ENCODE results near the gene SEMA4B.
A peak's percentile ranks its signal among the peaks of the same experiment; 100 is the strongest.

The SEMA4B gene

GRCh38 chr15:90243943-90244639, 43.0 kb downstream of the SEMA4B start:
- TF ChIP-seq TEAD4 (IDR thresholded peaks at IDR 0.05) (no peak), MAX (IDR thresholded peaks at IDR 0.05) (no peak), EGR1 (IDR thresholded peaks at IDR 0.05) (no peak), NFIC (IDR thresholded peaks at IDR 0.05) (no peak), USF1 (IDR thresholded peaks at IDR 0.05) (no peak), ZBTB7A (IDR thresholded peaks at IDR 0.05; ENCODE audit: low read depth) (no peak), YY1 (IDR thresholded peaks at IDR 0.05; ENCODE audit: low read depth) (no peak), REST (IDR thresholded peaks at IDR 0.05; ENCODE audit: low read depth) (no peak), TAF1 (IDR thresholded peaks at IDR 0.05; ENCODE audit: low read depth) (no peak), TCF12 (IDR thresholded peaks at IDR 0.05; ENCODE audit: low read depth) (no peak), RAD21 (IDR thresholded peaks at IDR 0.05; ENCODE audit: low read depth) (no peak)

GRCh38 chr15:90248789-90249202, 47.7 kb downstream of the SEMA4B start:
- TF ChIP-seq TCF12 (IDR thresholded peaks at IDR 0.05; ENCODE audit: low read depth) (no peak), CREB1 (IDR thresholded peaks at IDR 0.05; ENCODE audit: low read depth) (no peak), EP300 (IDR thresholded peaks at IDR 0.05; ENCODE audit: borderline replicate concordance) (no peak), CEBPB (IDR thresholded peaks at IDR 0.05) (no peak), ZBTB7A (IDR thresholded peaks at IDR 0.05; ENCODE audit: low read depth) (no peak), RAD21 (IDR thresholded peaks at IDR 0.05; ENCODE audit: low read depth) (no peak), TEAD4 (IDR thresholded peaks at IDR 0.05) (no peak), FOXM1 (IDR thresholded peaks at IDR 0.05; ENCODE audit: borderline replicate concordance, low read depth) (no peak), USF1 (IDR thresholded peaks at IDR 0.05) (no peak)

- no peak for TF ChIP-seq REST (IDR thresholded peaks at IDR 0.05; ENCODE audit: low read depth)
- peak; percentile 38; the same call in 1 of the 2 replicates for TF ChIP-seq NFIC (IDR thresholded peaks at IDR 0.05)
- TF ChIP-seq CEBPB (IDR thresholded peaks at IDR 0.05), result no peak
- no peak for TF ChIP-seq FOXM1 (IDR thresholded peaks at IDR 0.05; ENCODE audit: borderline replicate concordance, low read depth)
- peak; percentile 41; the same call in 1 of the 2 replicates for TF ChIP-seq TCF12 (IDR thresholded peaks at IDR 0.05; ENCODE audit: low read depth)
- TF ChIP-seq ZBTB7A (IDR thresholded peaks at IDR 0.05; ENCODE audit: low read depth), result peak; percentile 82; the same call in 1 of the 2 replicates
- no peak for TF ChIP-seq USF1 (IDR thresholded peaks at IDR 0.05)
- TF ChIP-seq TEAD4 (IDR thresholded peaks at IDR 0.05), result no peak
- no peak for TF ChIP-seq EGR1 (IDR thresholded peaks at IDR 0.05)
- no peak for TF ChIP-seq TAF1 (IDR thresholded peaks at IDR 0.05; ENCODE audit: low read depth)
- no peak for TF ChIP-seq CREB1 (IDR thresholded peaks at IDR 0.05; ENCODE audit: low read depth)
- TF ChIP-seq EP300 (IDR thresholded peaks at IDR 0.05; ENCODE audit: borderline replicate concordance), result no peak; the same call in 1 of the 2 replicates
- peak; percentile 87 for TF ChIP-seq MAX (IDR thresholded peaks at IDR 0.05)
- TF ChIP-seq YY1 (IDR thresholded peaks at IDR 0.05; ENCODE audit: low read depth), result no peak
- no peak for TF ChIP-seq RAD21 (IDR thresholded peaks at IDR 0.05; ENCODE audit: low read depth)
These were observed 48.2 kb downstream of the SEMA4B start, which contains the start of gene TTLL13 for GRCh38 chr15:90249203-90249863. Gene TTLL13, plus strand, starts transcription at chr15:90249556. Its CDS starts 1,075 bp downstream, at chr15:90250631.

- no peak for TF ChIP-seq NFIC (IDR thresholded peaks at IDR 0.05)
- TF ChIP-seq YY1 (IDR thresholded peaks at IDR 0.05; ENCODE audit: low read depth), result no peak
- no peak for TF ChIP-seq TEAD4 (IDR thresholded peaks at IDR 0.05)
- TF ChIP-seq CREB1 (IDR thresholded peaks at IDR 0.05; ENCODE audit: low read depth), result no peak
- TF ChIP-seq EP300 (IDR thresholded peaks at IDR 0.05; ENCODE audit: borderline replicate concordance), result no peak
- TF ChIP-seq RAD21 (IDR thresholded peaks at IDR 0.05; ENCODE audit: low read depth), result no peak
- no peak for TF ChIP-seq ZBTB7A (IDR thresholded peaks at IDR 0.05; ENCODE audit: low read depth)
- no peak for TF ChIP-seq REST (IDR thresholded peaks at IDR 0.05; ENCODE audit: low read depth)
- TF ChIP-seq TAF1 (IDR thresholded peaks at IDR 0.05; ENCODE audit: low read depth), result no peak
- TF ChIP-seq CEBPB (IDR thresholded peaks at IDR 0.05), result no peak
- TF ChIP-seq FOXM1 (IDR thresholded peaks at IDR 0.05; ENCODE audit: borderline replicate concordance, low read depth), result no peak
- TF ChIP-seq EGR1 (IDR thresholded peaks at IDR 0.05), result no peak
These were observed 56.6 kb downstream of the SEMA4B start for GRCh38 chr15:90257776-90258175.
